GM08714 (cell line): ENCODE results near the gene CPNE7.
"Not testable (repeated sequence)": the region's sequence is repeated elsewhere in the genome, so short reads cannot be mapped to it uniquely, and the experiment has no call there.

Experiments used
- H3K4me3 ChIP-seq: fragments of 200-500 bp; sonication (Bioruptor generic); 2 replicates; pipeline ENCODE4 v1.5.1; 2014; ENCODE audit warnings: mild to moderate bottlenecking, low read length, inconsistent platforms
- ZNF274 ChIP-seq: IDR thresholded peaks from 2 replicates; pipeline ENCODE4 v1.6.1; 2012; ENCODE audit warnings: mild to moderate bottlenecking, low read depth, low read length

The CPNE7 gene

GRCh38 chr16:89567656-89568594 lies 7.6 kb upstream of the CPNE7 start:
- H3K4me3 ChIP-seq: no peak overlapping the region
- no peak for TF ChIP-seq ZNF274

GRCh38 chr16:89569506-89570341 lies 5.8 kb upstream of the CPNE7 start:
- H3K4me3 ChIP-seq: no peak overlapping the region
- TF ChIP-seq ZNF274: no peak

- no peak for TF ChIP-seq ZNF274
- H3K4me3 ChIP-seq: no peak overlapping the region
These were observed 5.1 kb upstream of the CPNE7 start for GRCh38 chr16:89570342-89570923.

GRCh38 chr16:89570983-89571598 lies 4.5 kb upstream of the CPNE7 start:
- not testable (repeated sequence) for H3K4me3 ChIP-seq

GRCh38 chr16:89571636-89572035 lies 3.9 kb upstream of the CPNE7 start:
- no peak overlapping the region for H3K4me3 ChIP-seq
- TF ChIP-seq ZNF274: no peak

- H3K4me3 ChIP-seq: no peak overlapping the region
- no peak for TF ChIP-seq ZNF274
These were observed 3.5 kb upstream of the CPNE7 start for GRCh38 chr16:89572073-89572484.

GRCh38 chr16:89572485-89573205 lies 2.9 kb upstream of the CPNE7 start:
- no peak for TF ChIP-seq ZNF274
- H3K4me3 ChIP-seq: no peak overlapping the region

- H3K4me3 ChIP-seq: peak overlapping the region; percentile 69; the same call in 1 of the 2 replicates
- no peak for TF ChIP-seq ZNF274
These were observed 1.5 kb upstream of the CPNE7 start for GRCh38 chr16:89573826-89574680.

- no peak for TF ChIP-seq ZNF274
- peak overlapping the region; percentile 69; the same call in 1 of the 2 replicates for H3K4me3 ChIP-seq
These were observed 794 bp upstream of the CPNE7 start for GRCh38 chr16:89574681-89575246.

- peak overlapping the region; percentile 58; the same call in 1 of the 2 replicates for H3K4me3 ChIP-seq
- TF ChIP-seq ZNF274: no peak
These were observed 846 bp downstream of the CPNE7 start for GRCh38 chr16:89576153-89577054.

GRCh38 chr16:89577055-89577759 lies 1.6 kb downstream of the CPNE7 start:
- no peak overlapping the region for H3K4me3 ChIP-seq
- TF ChIP-seq ZNF274: no peak
